Endodermal cell (in vitro differentiated cells): ENCODE data around the gene TTC22. TPM values are rescaled to one million over a fixed set of nuclear protein-coding genes. Genes with fewer than 3 reads are reported as not detected.

Experiments used
- DNase-seq: peaks from one replicate; pipeline ENCODE4 v3.0.0-alpha.2; 2017
- H3K27ac ChIP-seq: 2 replicates; pipeline ENCODE4 v1.5.1; 2013; ENCODE audit warnings: mild to moderate bottlenecking, low read depth, low read length, moderate library complexity
- H3K27me3 ChIP-seq: 2 replicates; pipeline ENCODE4 v1.6.1; 2013; ENCODE audit warnings: mild to moderate bottlenecking, low read length, moderate library complexity; ENCODE audit not compliant: insufficient read depth, control insufficient read depth, poor library complexity, severe bottlenecking
- H3K36me3 ChIP-seq: 2 replicates; pipeline ENCODE4 v1.7.0; 2013; ENCODE audit warnings: mild to moderate bottlenecking, low read length, moderate library complexity; ENCODE audit not compliant: control insufficient read depth, insufficient read depth
- H3K4me1 ChIP-seq: one replicate; pipeline ENCODE4 v1.7.0; 2013; ENCODE audit warnings: low read length; ENCODE audit not compliant: control insufficient read depth, insufficient read depth
- H3K4me3 ChIP-seq: 2 replicates; pipeline ENCODE4 v1.5.1; 2013; ENCODE audit warnings: mild to moderate bottlenecking, low read length, moderate library complexity
- H3K9ac ChIP-seq: 2 replicates; pipeline ENCODE4 v1.6.1; 2013; ENCODE audit warnings: mild to moderate bottlenecking, low read length, moderate library complexity; ENCODE audit not compliant: poor library complexity, severe bottlenecking; ENCODE audit errors: extremely low read depth
- H3K9me3 ChIP-seq: 2 replicates; pipeline ENCODE4 v1.6.1; 2013; ENCODE audit warnings: mild to moderate bottlenecking, low read length, moderate library complexity; ENCODE audit not compliant: control insufficient read depth
- H3K27ac Mint-ChIP-seq: 2 replicates; pipeline ENCODE4 v1.8.0; 2020; ENCODE audit warnings: mixed read lengths
- H3K27me3 Mint-ChIP-seq: 2 replicates; pipeline ENCODE4 v1.8.0; 2021; ENCODE audit warnings: mild to moderate bottlenecking, mixed read lengths; ENCODE audit not compliant: insufficient read depth
- H3K36me3 Mint-ChIP-seq: 2 replicates; pipeline ENCODE4 v1.8.0; 2020; ENCODE audit warnings: low read depth, mixed read lengths
- H3K4me1 Mint-ChIP-seq: 2 replicates; pipeline ENCODE4 v1.8.0; 2020; ENCODE audit warnings: mixed read lengths
- H3K4me3 Mint-ChIP-seq: 2 replicates; pipeline ENCODE4 v1.8.0; 2020; ENCODE audit warnings: mild to moderate bottlenecking, moderate library complexity, mixed read lengths
- H3K9me3 Mint-ChIP-seq: 2 replicates; pipeline ENCODE4 v1.8.0; 2020; ENCODE audit warnings: mild to moderate bottlenecking, mixed read lengths
- WGBS, 2 experiments: methylation state at CpG; one replicate each; pipeline versions ENCODE4 v1.1.5 to v1.1.7; 2013; ENCODE audit warnings: missing lambda C conversion rate in 2 of 2, mixed read lengths in 1 of 2; ENCODE audit not compliant: insufficient coverage in 1 of 2, insufficient read length in 1 of 2; 5-methylcytosine and 5-hydroxymethylcytosine counted together
- total RNA-seq, 2 donors: library from RNA; stranded (reverse); fragmentation: NEBNext Ultra II Directional in 1 of 2; extraction: Animal tissue kit (Norgen Biotek cat#: 25700) in 1 of 2; gene quantifications; 2 replicates in 1 of 2; 3 replicates in 1 of 2; pipeline ENCODE4 v1.2.1, GENCODE V29; 2021
- TF ChIP-seq, protein P1 (sequence below): fragments of 200-600 bp; sonication (generic); conservative IDR thresholded peaks from 2 replicates; pipeline ENCODE4 v1.5.0; 2021; ENCODE audit warnings: antibody characterized with exemption, mild to moderate bottlenecking

Gene TTC22
- total RNA-seq, 2 donors from 2014 or later, result 0.44 to 0.53 TPM

DNA sequence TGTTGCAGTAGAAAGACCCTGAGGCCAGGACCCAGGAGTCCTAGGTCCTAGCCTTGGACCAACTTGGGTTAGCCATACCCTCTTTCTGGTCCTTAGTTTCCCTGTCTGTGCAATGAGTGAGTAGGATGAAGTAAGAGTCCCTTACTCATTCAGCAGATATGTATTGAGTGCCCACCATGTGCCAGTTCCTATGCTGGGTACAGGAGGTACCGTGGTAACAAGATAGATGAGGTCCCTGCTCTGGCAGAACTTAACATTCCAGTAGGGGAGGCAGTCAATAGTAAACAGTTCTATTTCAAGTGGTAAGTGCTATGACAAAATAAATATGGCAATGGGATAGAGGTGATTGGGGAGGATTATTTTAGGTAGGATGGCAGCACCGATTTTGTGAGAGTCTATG lies 18.5 kb downstream of the TTC22 start:
- no peak overlapping the region for H3K4me3 Mint-ChIP-seq
- Histone ChIP-seq H3K27me3 (peaks cover 43% of the 10 kb centered on the region), H3K36me3 (no peaks in the 10 kb centered on the region), H3K4me1 (no peaks in the 10 kb centered on the region), H3K9me3 (no peaks in the 10 kb centered on the region), H3K4me3 (no peak overlapping the region), H3K27ac (no peak overlapping the region), H3K9ac (no peak overlapping the region)
- H3K27me3 Mint-ChIP-seq, result peaks cover 66% of the 10 kb centered on the region
- TF ChIP-seq, protein P1, sequence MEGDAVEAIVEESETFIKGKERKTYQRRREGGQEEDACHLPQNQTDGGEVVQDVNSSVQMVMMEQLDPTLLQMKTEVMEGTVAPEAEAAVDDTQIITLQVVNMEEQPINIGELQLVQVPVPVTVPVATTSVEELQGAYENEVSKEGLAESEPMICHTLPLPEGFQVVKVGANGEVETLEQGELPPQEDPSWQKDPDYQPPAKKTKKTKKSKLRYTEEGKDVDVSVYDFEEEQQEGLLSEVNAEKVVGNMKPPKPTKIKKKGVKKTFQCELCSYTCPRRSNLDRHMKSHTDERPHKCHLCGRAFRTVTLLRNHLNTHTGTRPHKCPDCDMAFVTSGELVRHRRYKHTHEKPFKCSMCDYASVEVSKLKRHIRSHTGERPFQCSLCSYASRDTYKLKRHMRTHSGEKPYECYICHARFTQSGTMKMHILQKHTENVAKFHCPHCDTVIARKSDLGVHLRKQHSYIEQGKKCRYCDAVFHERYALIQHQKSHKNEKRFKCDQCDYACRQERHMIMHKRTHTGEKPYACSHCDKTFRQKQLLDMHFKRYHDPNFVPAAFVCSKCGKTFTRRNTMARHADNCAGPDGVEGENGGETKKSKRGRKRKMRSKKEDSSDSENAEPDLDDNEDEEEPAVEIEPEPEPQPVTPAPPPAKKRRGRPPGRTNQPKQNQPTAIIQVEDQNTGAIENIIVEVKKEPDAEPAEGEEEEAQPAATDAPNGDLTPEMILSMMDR, result no peak
- DNase-seq, result no peak
- peaks cover 6% of the 10 kb centered on the region for H3K4me1 Mint-ChIP-seq
- 92 to 100% methylated on average over 1 to 2 of the region's 2 CpGs for WGBS, 2 experiments
- no peaks in the 10 kb centered on the region for H3K9me3 Mint-ChIP-seq
- H3K36me3 Mint-ChIP-seq, result no peaks in the 10 kb centered on the region
- H3K27ac Mint-ChIP-seq, result no peak overlapping the region

DNA sequence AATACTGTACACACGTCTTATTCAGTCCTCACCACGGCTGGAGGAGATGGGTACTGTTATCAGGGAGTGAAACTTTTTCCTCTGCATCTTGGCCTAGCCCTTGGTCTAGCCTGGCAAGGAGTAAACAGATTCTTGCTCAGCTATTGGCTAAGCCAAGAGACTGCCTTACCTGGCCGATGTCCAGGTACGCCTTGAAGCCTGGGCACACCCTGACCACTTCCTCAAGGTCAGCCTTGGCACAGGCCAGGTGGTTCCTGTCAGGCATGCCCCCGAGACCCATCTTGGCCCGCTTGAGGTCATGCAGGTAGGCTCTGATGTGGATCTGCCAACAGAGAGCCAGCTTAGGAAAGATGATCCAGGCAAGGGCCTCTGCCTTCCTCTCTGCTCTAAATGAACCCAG lies 19.0 kb downstream of the TTC22 start:
- Histone ChIP-seq H3K9ac (no peak overlapping the region), H3K4me1 (no peaks in the 10 kb centered on the region), H3K9me3 (no peaks in the 10 kb centered on the region), H3K36me3 (no peaks in the 10 kb centered on the region), H3K4me3 (no peak overlapping the region), H3K27me3 (peaks cover 43% of the 10 kb centered on the region), H3K27ac (no peak overlapping the region)
- TF ChIP-seq, protein P1, result no peak
- WGBS, 2 experiments, result 96 to 97% methylated on average over 4 to 6 of the region's 6 CpGs
- Mint-ChIP-seq H3K4me1 (peaks cover 8% of the 10 kb centered on the region), H3K9me3 (no peaks in the 10 kb centered on the region), H3K4me3 (no peak overlapping the region), H3K27ac (no peak overlapping the region), H3K36me3 (no peaks in the 10 kb centered on the region), H3K27me3 (peaks cover 63% of the 10 kb centered on the region)
- no peak for DNase-seq

DNA sequence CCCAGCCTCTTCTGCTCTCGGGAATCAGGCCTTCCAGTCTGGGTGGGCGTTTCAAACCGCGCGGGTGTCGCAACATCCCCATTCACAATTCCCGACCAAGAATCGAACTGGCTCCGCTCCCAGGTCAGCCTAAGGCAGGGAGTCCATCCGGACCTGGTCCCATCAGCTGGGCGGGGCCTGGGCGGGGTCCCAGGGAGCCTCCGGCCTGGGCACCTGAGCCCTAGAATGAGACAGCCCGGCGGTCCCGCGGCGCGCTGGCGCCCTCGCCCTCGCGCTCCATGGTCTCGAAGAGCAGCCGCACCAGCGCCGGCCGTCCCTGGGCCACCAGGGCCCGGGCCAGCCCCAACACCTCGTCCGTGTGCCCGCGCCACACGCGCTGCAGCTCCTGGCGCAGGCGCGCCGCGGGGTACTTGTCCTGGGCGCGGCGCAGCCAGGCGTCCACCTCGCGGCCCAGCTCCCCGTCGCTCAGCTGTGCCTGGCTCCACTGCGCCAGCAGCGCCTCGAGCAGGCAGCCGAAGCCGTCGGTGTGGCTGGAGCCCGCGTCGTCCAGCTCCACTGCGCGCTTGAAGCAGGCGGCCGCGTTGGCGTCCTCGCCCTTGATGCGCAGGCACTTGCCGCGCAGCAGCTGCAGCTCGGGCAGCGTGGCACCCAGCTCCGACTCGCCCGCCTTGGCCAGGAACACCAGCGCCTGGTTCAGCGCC lies 19.9 kb downstream of the TTC22 start:
- no peaks in the 10 kb centered on the region for H3K4me1 ChIP-seq
- TF ChIP-seq, protein P1, result no peak
- no peak overlapping the region for H3K27ac ChIP-seq
- WGBS, 2 experiments, result 40 to 58% methylated on average over 47 to 74 of the region's 74 CpGs
- Mint-ChIP-seq H3K9me3 (no peaks in the 10 kb centered on the region), H3K27me3 (peaks cover 58% of the 10 kb centered on the region), H3K4me3 (peak overlapping the region; percentile 29), H3K27ac (no peak overlapping the region), H3K36me3 (no peaks in the 10 kb centered on the region), H3K4me1 (peaks cover 8% of the 10 kb centered on the region)
- H3K9me3 ChIP-seq, result no peaks in the 10 kb centered on the region
- H3K27me3 ChIP-seq, result peaks cover 43% of the 10 kb centered on the region
- H3K36me3 ChIP-seq, result no peaks in the 10 kb centered on the region
- peak; percentile 79 for DNase-seq
- no peak overlapping the region for H3K9ac ChIP-seq
- H3K4me3 ChIP-seq, result no peak overlapping the region
